Measurements from ENCODE around the gene CCDC17. TPM values are rescaled to one million over a fixed set of nuclear protein-coding genes. Genes with fewer than 3 reads are reported as not detected.

The CCDC17 gene
- total and polyA plus RNA-seq, 2 donors (not counting 1 experiment from before 2014, with no cell fraction given): 0.09 to 0.99 TPM

DNA sequence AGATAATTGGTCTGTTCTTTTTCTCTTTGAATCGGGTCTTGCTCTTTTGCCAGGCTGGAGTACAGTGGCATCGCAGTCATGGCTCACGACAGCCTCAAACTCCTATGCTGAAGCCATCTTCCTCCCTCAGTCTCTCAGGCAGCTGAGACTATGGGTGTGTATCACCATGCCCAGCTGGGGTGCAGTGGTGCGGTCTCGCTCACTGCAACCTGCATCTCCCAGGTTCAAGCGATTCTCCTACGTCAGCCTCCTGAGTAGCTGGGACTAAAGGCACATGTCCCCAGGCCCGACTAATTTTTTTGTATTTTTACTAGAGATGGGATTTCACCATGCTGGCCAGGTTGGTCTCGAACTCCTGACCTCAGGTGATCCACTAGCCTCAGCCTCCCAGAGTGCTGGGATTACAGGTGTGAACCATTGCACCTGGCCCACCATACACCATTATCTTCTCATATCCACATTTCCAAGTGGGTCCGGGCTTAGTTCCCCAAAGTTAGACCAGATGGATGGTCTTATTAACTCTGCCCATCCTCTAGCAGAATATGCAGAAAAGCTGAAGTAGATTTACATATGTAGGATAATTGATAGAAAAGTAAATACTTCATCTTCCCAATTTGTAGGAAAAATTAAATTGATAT, 13.1 kb downstream of the CCDC17 start:
- peaks cover 8% of the 10 kb centered on the region for H3K36me3 ChIP-seq (ENCODE audit: control insufficient read depth, insufficient read depth, low read length)
- no peaks in the 10 kb centered on the region for H3K79me2 ChIP-seq (ENCODE audit: control insufficient read depth, insufficient read depth, low read length)
- H3K27ac ChIP-seq (ENCODE audit: insufficient read depth, low read length): no peak overlapping the region
- no peaks in the 10 kb centered on the region for H3K4me1 ChIP-seq (ENCODE audit: control insufficient read depth, extremely low read depth, insufficient read depth, low read length)
- H3K4me2 ChIP-seq (ENCODE audit: extremely low read depth, insufficient read depth, low read length): no peak overlapping the region
- no peak overlapping the region for H3K9ac ChIP-seq (ENCODE audit: insufficient read depth, low read length)
- H3K27me3 ChIP-seq (ENCODE audit: control insufficient read depth, insufficient read depth, low read length): no peaks in the 10 kb centered on the region
- H2AFZ ChIP-seq (ENCODE audit: low read length): no peak overlapping the region
- H4K20me1 ChIP-seq (ENCODE audit: control insufficient read depth, extremely low read depth, insufficient read depth, low read length): no peaks in the 10 kb centered on the region
- TF ChIP-seq, protein P1, sequence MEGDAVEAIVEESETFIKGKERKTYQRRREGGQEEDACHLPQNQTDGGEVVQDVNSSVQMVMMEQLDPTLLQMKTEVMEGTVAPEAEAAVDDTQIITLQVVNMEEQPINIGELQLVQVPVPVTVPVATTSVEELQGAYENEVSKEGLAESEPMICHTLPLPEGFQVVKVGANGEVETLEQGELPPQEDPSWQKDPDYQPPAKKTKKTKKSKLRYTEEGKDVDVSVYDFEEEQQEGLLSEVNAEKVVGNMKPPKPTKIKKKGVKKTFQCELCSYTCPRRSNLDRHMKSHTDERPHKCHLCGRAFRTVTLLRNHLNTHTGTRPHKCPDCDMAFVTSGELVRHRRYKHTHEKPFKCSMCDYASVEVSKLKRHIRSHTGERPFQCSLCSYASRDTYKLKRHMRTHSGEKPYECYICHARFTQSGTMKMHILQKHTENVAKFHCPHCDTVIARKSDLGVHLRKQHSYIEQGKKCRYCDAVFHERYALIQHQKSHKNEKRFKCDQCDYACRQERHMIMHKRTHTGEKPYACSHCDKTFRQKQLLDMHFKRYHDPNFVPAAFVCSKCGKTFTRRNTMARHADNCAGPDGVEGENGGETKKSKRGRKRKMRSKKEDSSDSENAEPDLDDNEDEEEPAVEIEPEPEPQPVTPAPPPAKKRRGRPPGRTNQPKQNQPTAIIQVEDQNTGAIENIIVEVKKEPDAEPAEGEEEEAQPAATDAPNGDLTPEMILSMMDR (conservative IDR thresholded peaks at IDR 0.05 in 1 of 2, IDR thresholded peaks at IDR 0.05 in 1 of 2; ENCODE audit: low read depth in 1 of 2, low read length in 2 of 2): no peak
- H3K4me3 ChIP-seq (replicated peaks in 1 of 4; ENCODE audit: control extremely low read depth in 1 of 4, insufficient read depth in 1 of 4, low read depth in 3 of 4, low read length in 4 of 4): no peak overlapping the region
- no peaks in the 10 kb centered on the region for H3K9me3 ChIP-seq (ENCODE audit: control insufficient read depth, insufficient read depth, low read depth, low read length)
- no peak for DNase-seq (ENCODE audit: low read depth in 2 of 2)

DNA sequence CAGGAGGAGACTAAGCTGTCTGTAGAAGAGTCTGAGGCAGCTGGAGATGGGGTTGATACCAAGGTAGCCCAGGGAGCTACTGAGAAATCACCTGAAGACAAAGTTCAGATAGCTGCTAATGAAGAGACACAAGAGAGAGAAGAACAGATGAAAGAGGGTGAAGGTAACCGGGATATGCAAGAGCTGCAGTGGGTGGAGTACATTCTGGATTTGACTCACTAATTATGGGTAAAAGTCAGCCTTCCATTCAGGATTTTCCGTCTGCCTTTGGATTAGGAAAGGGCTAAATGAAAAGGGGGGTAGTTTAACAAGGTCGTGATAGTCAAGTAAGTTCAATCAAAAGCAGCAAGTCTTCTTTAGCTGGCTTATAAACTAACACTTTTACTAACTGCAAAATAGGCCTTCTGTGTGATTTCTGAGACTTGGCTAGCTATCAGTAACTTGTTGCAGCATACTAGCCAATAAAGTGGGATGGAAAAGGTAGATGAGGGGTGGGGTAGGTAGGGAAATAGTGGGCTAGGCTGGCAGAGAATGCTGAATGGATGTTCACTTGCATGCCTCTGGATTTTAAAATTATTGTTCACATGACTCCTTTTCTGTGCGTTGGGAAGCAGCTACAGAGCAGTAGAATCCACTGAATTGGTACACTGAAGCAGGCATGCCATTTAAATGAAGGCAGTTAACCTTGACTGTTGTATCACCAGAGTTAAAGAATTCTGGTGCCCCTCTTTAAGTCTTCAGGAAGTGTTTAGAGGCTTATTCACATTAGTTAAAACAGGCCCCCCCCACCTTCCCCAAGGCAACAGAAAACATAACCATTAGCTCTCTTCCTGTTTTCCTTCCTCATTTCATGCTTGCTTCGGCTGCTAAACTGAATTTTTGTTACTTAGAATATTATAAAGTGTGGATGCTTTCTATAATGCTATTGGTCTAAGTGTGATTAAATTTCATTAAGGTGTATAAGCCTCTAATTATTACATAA, 15.4 kb downstream of the CCDC17 start:
- Histone ChIP-seq H3K27ac (ENCODE audit: insufficient read depth, low read length) (no peak overlapping the region), H3K36me3 (ENCODE audit: control insufficient read depth, insufficient read depth, low read length) (peaks cover 6% of the 10 kb centered on the region)
- no peak for DNase-seq (ENCODE audit: low read depth in 2 of 2)

More for the DNA sequence above, 15.4 kb downstream of the CCDC17 start:
- no peaks in the 10 kb centered on the region for H3K79me2 ChIP-seq (ENCODE audit: control insufficient read depth, insufficient read depth, low read length)
- H3K27me3 ChIP-seq (ENCODE audit: control insufficient read depth, insufficient read depth, low read length): no peaks in the 10 kb centered on the region
- no peak overlapping the region for H3K4me2 ChIP-seq (ENCODE audit: extremely low read depth, insufficient read depth, low read length)
- H3K4me1 ChIP-seq (ENCODE audit: control insufficient read depth, extremely low read depth, insufficient read depth, low read length): no peaks in the 10 kb centered on the region
- no peak overlapping the region for H2AFZ ChIP-seq (ENCODE audit: low read length)
- TF ChIP-seq EZH2 (IDR thresholded peaks at IDR 0.05; ENCODE audit: low read length, missing control alignments): no peak
- TF ChIP-seq, protein P1 (conservative IDR thresholded peaks at IDR 0.05 in 1 of 2, IDR thresholded peaks at IDR 0.05 in 1 of 2; ENCODE audit: low read depth in 1 of 2, low read length in 2 of 2): no peak
- no peak overlapping the region for H3K9ac ChIP-seq (ENCODE audit: insufficient read depth, low read length)
- H4K20me1 ChIP-seq (ENCODE audit: control insufficient read depth, extremely low read depth, insufficient read depth, low read length): no peaks in the 10 kb centered on the region
- H3K4me3 ChIP-seq (replicated peaks in 1 of 4; ENCODE audit: control extremely low read depth in 1 of 4, insufficient read depth in 1 of 4, low read depth in 3 of 4, low read length in 4 of 4): no peak overlapping the region
- H3K9me3 ChIP-seq (ENCODE audit: control insufficient read depth, insufficient read depth, low read depth, low read length): no peaks in the 10 kb centered on the region
